ENCODE measurements around the gene GPD2. TPM values are rescaled to one million over a fixed set of nuclear protein-coding genes. Genes with fewer than 3 reads are reported as not detected.

The GPD2 gene
- total and polyA plus RNA-seq, 12 donors: 4.5 to 33.8 (median 14.5) TPM

DNA sequence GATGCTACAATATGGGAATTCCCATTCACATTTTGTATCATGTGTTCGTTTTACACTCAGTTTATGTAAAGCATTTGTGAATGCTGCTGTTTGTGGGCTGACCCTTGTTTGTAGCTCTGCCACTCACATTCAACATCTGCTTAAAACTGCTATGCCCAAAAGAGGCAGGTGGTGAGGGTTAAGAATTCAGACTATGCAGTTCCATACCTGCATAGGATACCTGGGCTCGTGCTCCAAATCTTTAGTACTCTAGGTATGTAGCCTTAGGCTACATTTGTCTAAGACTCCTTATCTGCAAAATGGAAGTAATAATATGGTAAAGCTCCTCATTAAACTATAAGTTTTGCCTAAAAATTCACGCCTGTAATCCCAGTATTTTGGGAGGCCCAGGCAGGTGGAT lies 199.5 kb downstream of the GPD2 start:
- 70 to 85% (median 77%) methylated on average over 3 of the region's 3 CpGs for WGBS, 4 donors
- no peak for TF ChIP-seq POLR2A (IDR thresholded peaks at IDR 0.05)
- TF ChIP-seq, protein P1, sequence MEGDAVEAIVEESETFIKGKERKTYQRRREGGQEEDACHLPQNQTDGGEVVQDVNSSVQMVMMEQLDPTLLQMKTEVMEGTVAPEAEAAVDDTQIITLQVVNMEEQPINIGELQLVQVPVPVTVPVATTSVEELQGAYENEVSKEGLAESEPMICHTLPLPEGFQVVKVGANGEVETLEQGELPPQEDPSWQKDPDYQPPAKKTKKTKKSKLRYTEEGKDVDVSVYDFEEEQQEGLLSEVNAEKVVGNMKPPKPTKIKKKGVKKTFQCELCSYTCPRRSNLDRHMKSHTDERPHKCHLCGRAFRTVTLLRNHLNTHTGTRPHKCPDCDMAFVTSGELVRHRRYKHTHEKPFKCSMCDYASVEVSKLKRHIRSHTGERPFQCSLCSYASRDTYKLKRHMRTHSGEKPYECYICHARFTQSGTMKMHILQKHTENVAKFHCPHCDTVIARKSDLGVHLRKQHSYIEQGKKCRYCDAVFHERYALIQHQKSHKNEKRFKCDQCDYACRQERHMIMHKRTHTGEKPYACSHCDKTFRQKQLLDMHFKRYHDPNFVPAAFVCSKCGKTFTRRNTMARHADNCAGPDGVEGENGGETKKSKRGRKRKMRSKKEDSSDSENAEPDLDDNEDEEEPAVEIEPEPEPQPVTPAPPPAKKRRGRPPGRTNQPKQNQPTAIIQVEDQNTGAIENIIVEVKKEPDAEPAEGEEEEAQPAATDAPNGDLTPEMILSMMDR (IDR thresholded peaks at IDR 0.05): no peak
- H3K4me3 ChIP-seq: no peak overlapping the region
- H3K9me3 ChIP-seq (replicated peaks in 1 of 3): no peaks in the 10 kb centered on the region
- no peak overlapping the region for H3K27ac ChIP-seq
- intact Hi-C loops (cut with DNase I): no loop called here
- no peaks in the 10 kb centered on the region for H3K27me3 ChIP-seq
- H3K36me3 ChIP-seq (replicated peaks in 1 of 2): no peaks in the 10 kb centered on the region
- no peak for DNase-seq
- H3K4me1 ChIP-seq (replicated peaks in 1 of 2): no peaks in the 10 kb centered on the region

Other genes with a start within 250 kb of the GPD2 start
- gene NR4A2, start 103.7 kb upstream of the GPD2 start, total RNA-seq: 10 to 100 TPM in 4 of 9 donors, 1 to 10 TPM in 5; 1.1 to 76.6 (median 9.0) TPM
- 10 to 100 TPM in 2 of 3 donors, 1 to 10 TPM in 1; 5.2 to 14.1 (median 10.1) TPM for gene NR4A2, start 103.7 kb upstream of the GPD2 start, polyA plus RNA-seq